SK-N-SH treated with all-trans-retinoic acid at 6 μM for 48 hours (cell line): ENCODE measurements around the gene SAFB2.
A peak's percentile ranks its signal among the peaks of the same experiment; 100 is the strongest.

Experiments used
- ATAC-seq: fragments of 200-7000 bp; cut with Tn5 transposase; 3 replicates; pipeline ENCODE4 v1.9.1; 2020; ENCODE audit warnings: mild to moderate bottlenecking, moderate library complexity
- BACH2 ChIP-seq: fragments of 250-450 bp; sonication (Bioruptor Pico); IDR thresholded peaks from 2 replicates; pipeline ENCODE4 v1.9.0; 2021; ENCODE audit warnings: mild to moderate bottlenecking, borderline replicate concordance
- CREB5 ChIP-seq: fragments of 250-450 bp; sonication (Bioruptor Pico); IDR thresholded peaks from 2 replicates; pipeline ENCODE4 v1.5.1; 2020; ENCODE audit warnings: low read depth, mild to moderate bottlenecking, moderate library complexity
- CSRNP3 ChIP-seq: fragments of 250-450 bp; sonication (Bioruptor Pico); IDR thresholded peaks from 2 replicates; pipeline ENCODE4 v1.5.1; 2021; ENCODE audit warnings: mild to moderate bottlenecking, moderate library complexity
- ESRRG ChIP-seq: fragments of 250-450 bp; sonication (Bioruptor Pico); IDR thresholded peaks from 2 replicates; pipeline ENCODE4 v1.6.1; 2021; ENCODE audit warnings: mild to moderate bottlenecking
- GLIS3 ChIP-seq: fragments of 250-450 bp; sonication (Bioruptor Pico); IDR thresholded peaks from 2 replicates; pipeline ENCODE4 v1.5.0; 2020; ENCODE audit warnings: mild to moderate bottlenecking, moderate library complexity
- OSR1 ChIP-seq: fragments of 250-450 bp; sonication (Bioruptor Pico); IDR thresholded peaks from 2 replicates; pipeline ENCODE4 v1.8.0; 2022; ENCODE audit warnings: moderate library complexity, mild to moderate bottlenecking, inconsistent platforms
- PATZ1 ChIP-seq: fragments of 250-450 bp; sonication (Bioruptor Pico); IDR thresholded peaks from 2 replicates; pipeline ENCODE4 v1.8.0; 2020; ENCODE audit warnings: mild to moderate bottlenecking, moderate library complexity, borderline replicate concordance
- POU6F1 ChIP-seq: fragments of 250-450 bp; sonication (Bioruptor Pico); IDR thresholded peaks from 2 replicates; pipeline ENCODE4 v1.8.0; 2021; ENCODE audit warnings: low read depth, mild to moderate bottlenecking, moderate library complexity, borderline replicate concordance
- PPARA ChIP-seq: fragments of 250-450 bp; sonication (Bioruptor Pico); IDR thresholded peaks from 2 replicates; pipeline ENCODE4 v1.5.0; 2020; ENCODE audit warnings: mild to moderate bottlenecking, borderline replicate concordance
- RARB ChIP-seq: fragments of 250-450 bp; sonication (Bioruptor Pico); IDR thresholded peaks from 2 replicates; pipeline ENCODE4 v1.8.0; 2021; ENCODE audit warnings: mild to moderate bottlenecking, moderate library complexity
- SNAI2 ChIP-seq: fragments of 250-450 bp; sonication (Bioruptor Pico); IDR thresholded peaks from 2 replicates; pipeline ENCODE4 v1.5.0; 2020; ENCODE audit warnings: mild to moderate bottlenecking, moderate library complexity
- TCF4 ChIP-seq: fragments of 250-450 bp; sonication (Bioruptor Pico); IDR thresholded peaks from 2 replicates; pipeline ENCODE4 v1.8.0; 2021; ENCODE audit warnings: mild to moderate bottlenecking, moderate library complexity, borderline replicate concordance
- TOX ChIP-seq: fragments of 250-450 bp; sonication (Bioruptor Pico); IDR thresholded peaks from 2 replicates; pipeline ENCODE4 v1.8.0; 2021; ENCODE audit warnings: mild to moderate bottlenecking, moderate library complexity, borderline replicate concordance
- ZFP3 ChIP-seq: fragments of 250-450 bp; sonication (Bioruptor Pico); IDR thresholded peaks from 2 replicates; pipeline ENCODE4 v1.5.0; 2020; ENCODE audit warnings: mild to moderate bottlenecking, moderate library complexity
- ZFP30 ChIP-seq: fragments of 450-650 bp; formaldehyde crosslinking; IDR thresholded peaks from 2 replicates; pipeline ENCODE4 v1.5.0; 2022; ENCODE audit warnings: mild to moderate bottlenecking, moderate library complexity
- ZNF565 ChIP-seq: fragments of 450-650 bp; formaldehyde crosslinking; conservative IDR thresholded peaks from 2 replicates; pipeline ENCODE4 v1.5.0; 2020; ENCODE audit warnings: low read depth, mild to moderate bottlenecking, moderate library complexity
- ZNF70 ChIP-seq: fragments of 450-650 bp; formaldehyde crosslinking; IDR thresholded peaks from 2 replicates; pipeline ENCODE4 v1.5.0; 2020; ENCODE audit warnings: mild to moderate bottlenecking, moderate library complexity

SAFB2 gene

GRCh38 chr19:5623397-5624017 is 931 bp upstream of the SAFB2 start:
- no peak for TF ChIP-seq GLIS3
- 0 out of 2 replicates have a peak, but pooled peaks have one; percentile 29 for TF ChIP-seq CSRNP3 (CRISPR knock-in tag)
- no peak; the same call in 2 of the 3 replicates for ATAC-seq

- ATAC-seq = peak; percentile 1; the same call in 2 of the 3 replicates
- TF ChIP-seq CREB5 (CRISPR knock-in tag) (no peak), BACH2 (CRISPR knock-in tag) (no peak)
These were observed 571 bp downstream of the SAFB2 start for GRCh38 chr19:5621945-5622464.

- TF ChIP-seq SNAI2 (CRISPR knock-in tag) (no peak), POU6F1 (CRISPR knock-in tag) (no peak), ZFP30 (CRISPR knock-in tag) (no peak), ZNF70 (CRISPR knock-in tag) (no peak)
- ATAC-seq = 0 out of 3 replicates have a peak, but pooled peaks have one; percentile 3
These were observed 1.1 kb downstream of the SAFB2 start for GRCh38 chr19:5621311-5621944.

GRCh38 chr19:5619946-5620345 is 2.6 kb downstream of the SAFB2 start:
- TF ChIP-seq ZFP30 (CRISPR knock-in tag) = no peak
- no peak for TF ChIP-seq RARB (CRISPR knock-in tag)
- TF ChIP-seq PPARA = no peak
- TF ChIP-seq ESRRG (CRISPR knock-in tag) = no peak
- no peak for TF ChIP-seq TCF4 (CRISPR knock-in tag)
- no peak for TF ChIP-seq CSRNP3 (CRISPR knock-in tag)
- no peak for TF ChIP-seq PATZ1
- no peak for TF ChIP-seq ZNF565 (CRISPR knock-in tag)
- no peak for TF ChIP-seq TOX (CRISPR knock-in tag)
- TF ChIP-seq CREB5 (CRISPR knock-in tag) = no peak
- no peak for TF ChIP-seq ZFP3
- no peak for TF ChIP-seq OSR1 (CRISPR knock-in tag)
- ATAC-seq = no peak
